Esophagus muscularis mucosa (tissue), 4 donors: Measurements from ENCODE around the gene YAF2. TPM values are rescaled to one million over a fixed set of nuclear protein-coding genes. Genes with fewer than 3 reads are reported as not detected.

Source experiments
- DNase-seq: peaks from one replicate; pipeline ENCODE4 v3.0.0-alpha.2; 2017; ENCODE audit errors: extremely low spot score
- H3K27ac ChIP-seq, 4 donors: fragments of 200-600 bp; sonication (generic); replicated peaks in 1 of 4; 1 replicate in 3 of 4; 2 replicates in 1 of 4; pipeline ENCODE4 v1.5.1; 2016 to 2019; ENCODE audit warnings: mild to moderate bottlenecking in 1 of 4
- H3K27me3 ChIP-seq, 4 donors: fragments of 200-600 bp; sonication (generic); one replicate each; pipeline versions ENCODE4 v1.5.1 to v1.6.0; 2016 to 2019
- H3K36me3 ChIP-seq, 4 donors: fragments of 200-600 bp; sonication (generic); one replicate each; pipeline ENCODE4 v1.5.1; 2016 to 2019
- H3K4me1 ChIP-seq, 4 donors: fragments of 200-600 bp; sonication (generic); one replicate each; pipeline ENCODE4 v1.5.1; 2016 to 2019
- H3K4me3 ChIP-seq, 4 donors: fragments of 200-600 bp; sonication (generic); 1 replicate in 2 of 4; 2 replicates in 2 of 4; pipeline ENCODE4 v1.5.1; 2016 to 2019; ENCODE audit warnings: mild to moderate bottlenecking in 4 of 4, moderate library complexity in 1 of 4
- H3K9me3 ChIP-seq, 4 donors: fragments of 200-600 bp; sonication (generic); 1 replicate in 3 of 4; 2 replicates in 1 of 4; pipeline ENCODE4 v1.5.1; 2016 to 2019
- EP300 ChIP-seq: sonication (generic); formaldehyde crosslinking; IDR thresholded peaks from one replicate; pipeline ENCODE4 v1.6.1; 2017; ENCODE audit warnings: antibody characterized with exemption
- POLR2A ChIP-seq: fragments of 450-650 bp; IDR thresholded peaks from one replicate; pipeline ENCODE4 v1.6.1; 2017; ENCODE audit warnings: antibody characterized with exemption, moderate library complexity, mild to moderate bottlenecking, low read depth
- POLR2AphosphoS5 ChIP-seq, 2 donors: sonication (generic); formaldehyde crosslinking; IDR thresholded peaks; one replicate each; pipeline ENCODE4 v1.6.1; 2017; ENCODE audit warnings: antibody characterized with exemption in 2 of 2
- WGBS: methylation state at CpG from one replicate; pipeline ENCODE4 v1.1.5; 2018; 5-methylcytosine and 5-hydroxymethylcytosine counted together
- intact Hi-C: fragments of 100-400 bp; cut with DNase I; formaldehyde crosslinking; loops from one replicate; pipeline ENCODE4 v1.15.1; 2023
- total RNA-seq, 4 donors: library from RNA; depleted of rRNA; stranded (reverse); fragments of >200 nt; gene quantifications; one replicate each; pipeline versions ENCODE4 v1.1.0 to v1.2.1, GENCODE V29; 2016
- TF ChIP-seq, protein P1 (sequence below), 3 experiments: fragments of 200-600 bp in 2 of 3; fragments of 450-650 bp in 1 of 3; sonication (generic) in 2 of 3; IDR thresholded peaks; one replicate each; pipeline ENCODE4 v1.5.1; 2017 to 2019; ENCODE audit warnings: antibody characterized with exemption in 3 of 3, mild to moderate bottlenecking in 2 of 3, moderate library complexity in 1 of 3

Gene YAF2
- total RNA-seq, 4 donors from 2014 or later, result 16.8 to 30.3 (median 20.4) TPM

DNA sequence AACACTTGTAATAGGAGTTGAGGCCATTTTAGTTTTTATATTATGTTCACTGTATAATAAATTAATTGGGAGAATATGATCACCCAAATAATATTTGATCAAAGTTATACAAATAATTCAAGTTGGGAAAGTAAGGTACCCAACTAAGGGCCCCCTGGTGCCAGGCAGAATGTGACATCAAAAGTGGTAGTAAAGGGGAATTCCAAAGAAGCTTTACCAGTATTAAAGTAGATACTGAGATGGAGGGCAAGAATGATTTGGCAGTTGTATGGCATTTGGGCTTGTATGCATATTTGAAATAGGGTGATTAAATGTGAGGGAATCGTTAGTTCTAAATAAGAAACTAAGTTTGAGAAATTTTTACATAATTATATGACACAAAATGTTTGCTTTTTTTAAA, 111.1 kb downstream of the YAF2 start:
- H3K27ac ChIP-seq, result no peak overlapping the region
- no peaks in the 10 kb centered on the region for H3K36me3 ChIP-seq
- TF ChIP-seq POLR2AphosphoS5 (IDR thresholded peaks at IDR 0.05) (no peak), POLR2A (no peak), EP300 (no peak)
- TF ChIP-seq, protein P1, sequence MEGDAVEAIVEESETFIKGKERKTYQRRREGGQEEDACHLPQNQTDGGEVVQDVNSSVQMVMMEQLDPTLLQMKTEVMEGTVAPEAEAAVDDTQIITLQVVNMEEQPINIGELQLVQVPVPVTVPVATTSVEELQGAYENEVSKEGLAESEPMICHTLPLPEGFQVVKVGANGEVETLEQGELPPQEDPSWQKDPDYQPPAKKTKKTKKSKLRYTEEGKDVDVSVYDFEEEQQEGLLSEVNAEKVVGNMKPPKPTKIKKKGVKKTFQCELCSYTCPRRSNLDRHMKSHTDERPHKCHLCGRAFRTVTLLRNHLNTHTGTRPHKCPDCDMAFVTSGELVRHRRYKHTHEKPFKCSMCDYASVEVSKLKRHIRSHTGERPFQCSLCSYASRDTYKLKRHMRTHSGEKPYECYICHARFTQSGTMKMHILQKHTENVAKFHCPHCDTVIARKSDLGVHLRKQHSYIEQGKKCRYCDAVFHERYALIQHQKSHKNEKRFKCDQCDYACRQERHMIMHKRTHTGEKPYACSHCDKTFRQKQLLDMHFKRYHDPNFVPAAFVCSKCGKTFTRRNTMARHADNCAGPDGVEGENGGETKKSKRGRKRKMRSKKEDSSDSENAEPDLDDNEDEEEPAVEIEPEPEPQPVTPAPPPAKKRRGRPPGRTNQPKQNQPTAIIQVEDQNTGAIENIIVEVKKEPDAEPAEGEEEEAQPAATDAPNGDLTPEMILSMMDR (IDR thresholded peaks at IDR 0.05), result no peak
- H3K27me3 ChIP-seq, result no peaks in the 10 kb centered on the region
- 85% methylated on average over 1 of the region's 1 CpG for WGBS
- no peaks in the 10 kb centered on the region for H3K9me3 ChIP-seq
- no peak overlapping the region for H3K4me3 ChIP-seq
- intact Hi-C loops, result no loop called here
- DNase-seq, result no peak
- peaks cover 9 to 21% (median 16%) of the 10 kb centered on the region in 4 donors for H3K4me1 ChIP-seq

- WGBS, result 59% methylated on average over 1 of the region's 1 CpG
- Histone ChIP-seq H3K27me3 (no peaks in the 10 kb centered on the region), H3K9me3 (no peaks in the 10 kb centered on the region), H3K27ac (no peak overlapping the region), H3K4me1 (peaks cover 1 to 13% (median 6%) of the 10 kb centered on the region in 4 donors), H3K4me3 (no peak overlapping the region), H3K36me3 (no peaks in the 10 kb centered on the region)
- TF ChIP-seq POLR2A (no peak), POLR2AphosphoS5 (IDR thresholded peaks at IDR 0.05) (no peak), EP300 (no peak)
- TF ChIP-seq, protein P1 (IDR thresholded peaks at IDR 0.05), result no peak
- intact Hi-C loops, result no loop called here
- no peak for DNase-seq
These were observed 112.7 kb downstream of the YAF2 start for GRCh38 chr12:42125388-42125767.

DNA sequence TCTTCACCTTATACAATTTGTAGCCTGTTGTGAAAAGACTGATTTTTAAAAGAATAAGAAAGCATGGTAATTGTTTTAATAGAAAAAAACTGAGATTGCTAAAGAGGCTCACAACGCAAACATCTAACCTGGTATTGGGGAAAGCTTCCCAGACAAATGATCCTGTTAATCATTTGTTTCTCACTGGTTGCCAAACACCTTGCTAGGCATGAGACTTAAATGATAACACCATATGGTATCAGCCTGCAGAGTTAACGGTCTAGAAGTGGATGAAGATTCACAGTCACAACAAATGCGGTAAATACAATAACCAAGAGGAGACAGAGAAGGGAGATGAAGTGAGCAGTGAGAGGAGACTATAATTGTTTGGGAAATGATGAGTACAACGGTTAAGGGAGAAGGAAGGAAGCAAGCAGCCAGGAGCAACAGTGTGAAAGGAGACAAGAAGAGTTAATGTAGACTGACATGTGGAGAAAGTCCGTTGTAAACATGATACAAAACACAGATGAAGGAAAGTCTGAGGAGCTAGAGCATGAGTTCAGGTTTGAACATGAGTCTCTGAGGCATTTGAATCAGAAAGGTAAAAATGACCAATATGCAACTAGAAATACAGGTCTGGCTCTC, 113.2 kb downstream of the YAF2 start:
- intact Hi-C loops, result no loop called here
- WGBS, result 67% methylated on average over 5 of the region's 5 CpGs
- Histone ChIP-seq H3K36me3 (no peaks in the 10 kb centered on the region), H3K27me3 (no peaks in the 10 kb centered on the region), H3K4me1 (peaks cover 0 to 12% (median 5%) of the 10 kb centered on the region in 4 donors), H3K9me3 (no peaks in the 10 kb centered on the region), H3K4me3 (no peak overlapping the region), H3K27ac (no peak overlapping the region)
- no peak for DNase-seq
- TF ChIP-seq POLR2AphosphoS5 (IDR thresholded peaks at IDR 0.05) (no peak), EP300 (no peak), POLR2A (no peak)
- TF ChIP-seq, protein P1 (IDR thresholded peaks at IDR 0.05), result no peak

DNA sequence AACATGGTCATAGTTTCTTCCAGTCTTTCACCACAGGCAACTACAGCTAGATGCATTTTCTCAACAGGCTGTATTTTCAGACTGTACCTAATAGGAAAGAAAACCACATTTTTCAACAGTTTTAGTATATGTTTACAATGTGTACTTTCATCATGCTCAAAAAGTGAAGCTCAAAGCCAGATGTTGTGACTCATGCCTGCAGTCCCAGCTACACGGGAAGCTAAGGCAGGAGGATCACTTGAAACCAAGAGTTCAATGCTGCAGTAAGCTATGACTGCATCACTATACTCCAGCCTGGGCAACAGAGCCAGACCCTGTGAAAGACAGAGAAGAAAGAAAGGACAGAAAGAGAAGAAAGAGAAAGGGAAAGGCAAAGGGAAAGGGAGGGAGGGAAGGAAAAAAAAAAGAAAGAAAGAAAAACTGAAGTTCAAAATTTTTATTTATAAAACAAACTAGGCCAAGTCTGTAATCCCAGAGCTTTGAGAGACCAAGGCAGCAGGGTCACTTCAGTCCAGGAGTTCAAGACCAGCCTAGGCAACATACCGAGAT, 118.9 kb downstream of the YAF2 start:
- H3K4me3 ChIP-seq, result no peak overlapping the region
- H3K27ac ChIP-seq, result no peak overlapping the region
- intact Hi-C loops, result no loop called here
- H3K4me1 ChIP-seq, result no peaks in the 10 kb centered on the region
- peaks cover 0 to 14% (median 9%) of the 10 kb centered on the region in 4 donors for H3K36me3 ChIP-seq
- no peaks in the 10 kb centered on the region for H3K9me3 ChIP-seq
- WGBS, result 61% methylated on average over 2 of the region's 2 CpGs
- TF ChIP-seq POLR2A, result no peak
- TF ChIP-seq EP300, result no peak
- TF ChIP-seq, protein P1 (IDR thresholded peaks at IDR 0.05), result no peak
- no peak for TF ChIP-seq POLR2AphosphoS5 (IDR thresholded peaks at IDR 0.05)
- no peaks in the 10 kb centered on the region for H3K27me3 ChIP-seq
- DNase-seq, result no peak
